CD4-positive, CD25-positive, alpha-beta regulatory T cell (primary cell): ENCODE measurements around the gene STAB1. TPM values are rescaled to one million over a fixed set of nuclear protein-coding genes. Genes with fewer than 3 reads are reported as not detected.
A peak's percentile ranks its signal among the peaks of the same experiment; 100 is the strongest.

ENCODE experiments used
- ATAC-seq, 2 donors: fragments of 150-1000 bp; cut with Tn5 transposase; one replicate each; pipeline ENCODE4 v1.10.0; 2021; ENCODE audit warnings: low read depth in 2 of 2, moderate number of reproducible peaks in 2 of 2, moderate library complexity in 1 of 2
- DNase-seq, 3 donors: peaks; one replicate each; pipeline versions ENCODE4 v3.0.0 to v3.0.0-alpha.2; 2012 to 2022; ENCODE audit warnings: mixed read lengths in 1 of 3
- H3K27ac ChIP-seq: one replicate; pipeline ENCODE4 v1.7.0; 2013; ENCODE audit warnings: mild to moderate bottlenecking, low read length; ENCODE audit not compliant: insufficient read depth, poor library complexity, severe bottlenecking
- H3K27me3 ChIP-seq: one replicate; pipeline ENCODE4 v1.7.0; 2013; ENCODE audit warnings: low read length; ENCODE audit not compliant: control insufficient read depth, insufficient read depth
- H3K36me3 ChIP-seq: one replicate; pipeline ENCODE4 v1.7.0; 2013; ENCODE audit warnings: mild to moderate bottlenecking, low read length, moderate library complexity; ENCODE audit not compliant: control insufficient read depth, insufficient read depth
- H3K4me1 ChIP-seq: 2 replicates; pipeline ENCODE4 v1.7.0; 2013; ENCODE audit warnings: mild to moderate bottlenecking, low read length; ENCODE audit not compliant: insufficient read depth, control insufficient read depth, poor library complexity, severe bottlenecking
- H3K4me3 ChIP-seq: one replicate; pipeline ENCODE4 v1.7.0; 2013; ENCODE audit warnings: low read depth, mild to moderate bottlenecking, low read length, moderate library complexity
- H3K9me3 ChIP-seq, 2 experiments: 1 replicate in 1 of 2; 2 replicates in 1 of 2; pipeline ENCODE4 v1.7.0; 2013; ENCODE audit warnings: low read length in 2 of 2, mild to moderate bottlenecking in 1 of 2, moderate library complexity in 1 of 2; ENCODE audit not compliant: control insufficient read depth in 2 of 2
- H3K27ac Mint-ChIP-seq, 3 donors: one replicate each; pipeline ENCODE4 v1.8.0; 2020 to 2022; ENCODE audit warnings: mild to moderate bottlenecking in 3 of 3, mixed read lengths in 3 of 3, moderate library complexity in 2 of 3
- H3K27me3 Mint-ChIP-seq: one replicate; pipeline ENCODE4 v1.8.0; 2022; ENCODE audit warnings: mild to moderate bottlenecking, mixed read lengths
- H3K36me3 Mint-ChIP-seq: one replicate; pipeline ENCODE4 v1.8.0; 2020; ENCODE audit warnings: mixed read lengths
- H3K4me1 Mint-ChIP-seq, 4 donors: one replicate each; pipeline ENCODE4 v1.8.0; 2020 to 2022; ENCODE audit warnings: mixed read lengths in 4 of 4, mild to moderate bottlenecking in 1 of 4
- H3K4me3 Mint-ChIP-seq, 4 donors: one replicate each; pipeline ENCODE4 v1.8.0; 2020 to 2022; ENCODE audit warnings: mild to moderate bottlenecking in 4 of 4, mixed read lengths in 4 of 4, moderate library complexity in 3 of 4
- H3K9me3 Mint-ChIP-seq, 7 donors: one replicate each; pipeline ENCODE4 v1.8.0; 2020 to 2022; ENCODE audit warnings: mixed read lengths in 7 of 7, mild to moderate bottlenecking in 3 of 7, moderate library complexity in 2 of 7
- polyA plus RNA-seq, 4 donors: library from polyadenylated mRNA; unstranded; fragments of 300-500 nt; fragmentation: Illumina TruSeq; gene quantifications; one replicate each; pipeline ENCODE4 v1.2.3, GENCODE V29; 2021
- total RNA-seq: library from RNA; stranded (reverse); gene quantifications from one replicate; pipeline ENCODE4 v1.2.3, GENCODE V29; 2022

Gene STAB1
- total and polyA plus RNA-seq, 5 donors from 2014 or later = 0.42 TPM; not detected in 4

DNA sequence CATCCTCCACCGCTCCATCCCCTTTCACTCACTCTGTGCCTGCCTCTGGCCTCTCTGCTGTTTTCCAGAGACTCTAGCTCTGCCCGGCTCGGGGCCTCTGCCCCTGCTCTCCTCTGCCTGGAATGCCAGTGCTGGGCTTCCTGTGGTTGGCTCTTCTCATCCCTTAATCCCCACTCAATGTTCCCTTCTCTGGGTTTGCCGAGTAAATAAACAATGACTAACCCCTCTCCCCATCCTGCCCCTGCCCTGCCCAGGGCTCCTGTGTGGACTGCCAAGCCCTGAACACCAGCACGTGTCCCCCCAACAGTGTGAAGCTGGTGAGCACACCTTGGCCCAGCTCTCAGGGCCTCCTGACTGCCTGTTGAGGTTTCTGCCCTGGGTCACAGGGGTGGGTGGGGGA lies 12.2 kb downstream of the STAB1 start:
- DNase-seq (no peak), ATAC-seq (no peak)
- no peaks in the 10 kb centered on the region for H3K4me1 Mint-ChIP-seq
- no peaks in the 10 kb centered on the region for H3K27me3 ChIP-seq
- no peaks in the 10 kb centered on the region for H3K4me1 ChIP-seq
- no peaks in the 10 kb centered on the region for H3K36me3 ChIP-seq
- no peak overlapping the region for H3K4me3 Mint-ChIP-seq
- H3K9me3 ChIP-seq = no peaks in the 10 kb centered on the region
- peak overlapping the region in 1 of 3 donors; percentile 93 for H3K27ac Mint-ChIP-seq
- no peaks in the 10 kb centered on the region for H3K36me3 Mint-ChIP-seq
- no peaks in the 10 kb centered on the region for H3K9me3 Mint-ChIP-seq
- H3K4me3 ChIP-seq = no peak overlapping the region
- H3K27me3 Mint-ChIP-seq = no peaks in the 10 kb centered on the region
- H3K27ac ChIP-seq = no peak overlapping the region

DNA sequence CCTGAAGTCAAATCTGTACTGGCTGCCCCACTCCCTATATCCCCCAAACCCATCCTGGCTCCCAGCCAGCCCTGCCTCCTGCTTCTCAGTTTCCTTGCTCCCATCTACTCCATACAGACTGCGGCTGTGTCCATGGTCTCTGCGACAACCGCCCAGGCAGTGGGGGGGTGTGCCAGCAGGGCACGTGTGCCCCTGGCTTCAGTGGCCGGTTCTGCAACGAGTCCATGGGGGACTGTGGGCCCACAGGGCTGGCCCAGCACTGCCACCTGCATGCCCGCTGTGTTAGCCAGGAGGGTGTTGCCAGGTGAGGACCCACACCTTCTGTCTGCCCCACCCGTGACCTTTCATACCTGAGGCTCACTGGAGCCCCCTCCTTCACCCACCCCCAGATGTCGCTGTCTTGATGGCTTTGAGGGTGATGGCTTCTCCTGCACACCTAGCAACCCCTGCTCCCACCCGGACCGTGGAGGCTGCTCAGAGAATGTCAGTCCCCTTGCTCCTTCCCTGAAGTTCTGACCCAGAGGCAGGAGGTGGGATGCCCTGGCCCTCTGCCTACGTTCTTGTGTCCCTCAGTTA lies 14.7 kb downstream of the STAB1 start:
- no peaks in the 10 kb centered on the region for H3K9me3 Mint-ChIP-seq
- H3K27me3 Mint-ChIP-seq = no peaks in the 10 kb centered on the region
- no peak overlapping the region for H3K4me3 Mint-ChIP-seq
- no peak overlapping the region for H3K4me3 ChIP-seq
- H3K4me1 Mint-ChIP-seq = no peaks in the 10 kb centered on the region
- no peak for DNase-seq
- H3K36me3 Mint-ChIP-seq = no peaks in the 10 kb centered on the region
- no peaks in the 10 kb centered on the region for H3K4me1 ChIP-seq
- no peaks in the 10 kb centered on the region for H3K36me3 ChIP-seq
- ATAC-seq = no peak
- H3K27me3 ChIP-seq = no peaks in the 10 kb centered on the region
- no peak overlapping the region for H3K27ac Mint-ChIP-seq
- H3K9me3 ChIP-seq = no peaks in the 10 kb centered on the region
- no peak overlapping the region for H3K27ac ChIP-seq

DNA sequence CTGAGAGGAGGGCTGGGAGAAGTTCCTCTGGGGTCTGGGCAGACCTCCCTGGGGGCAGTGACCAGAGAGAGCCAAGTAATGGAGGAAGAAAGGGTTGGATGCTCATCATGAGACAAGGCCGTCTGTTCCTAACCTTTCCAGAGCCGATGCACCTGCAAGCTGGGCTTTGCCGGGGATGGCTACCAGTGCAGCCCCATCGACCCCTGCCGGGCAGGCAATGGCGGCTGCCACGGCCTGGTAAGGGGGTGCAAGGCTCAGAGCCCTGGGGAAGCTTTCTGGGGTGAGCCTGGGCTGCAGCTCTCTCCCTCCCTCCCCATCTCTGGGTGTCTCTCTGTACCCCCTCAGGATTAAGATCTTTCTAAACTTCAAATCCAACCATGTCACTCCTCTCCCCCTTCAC lies 16.4 kb downstream of the STAB1 start:
- H3K27ac Mint-ChIP-seq = no peak overlapping the region
- no peak for ATAC-seq

DNA sequence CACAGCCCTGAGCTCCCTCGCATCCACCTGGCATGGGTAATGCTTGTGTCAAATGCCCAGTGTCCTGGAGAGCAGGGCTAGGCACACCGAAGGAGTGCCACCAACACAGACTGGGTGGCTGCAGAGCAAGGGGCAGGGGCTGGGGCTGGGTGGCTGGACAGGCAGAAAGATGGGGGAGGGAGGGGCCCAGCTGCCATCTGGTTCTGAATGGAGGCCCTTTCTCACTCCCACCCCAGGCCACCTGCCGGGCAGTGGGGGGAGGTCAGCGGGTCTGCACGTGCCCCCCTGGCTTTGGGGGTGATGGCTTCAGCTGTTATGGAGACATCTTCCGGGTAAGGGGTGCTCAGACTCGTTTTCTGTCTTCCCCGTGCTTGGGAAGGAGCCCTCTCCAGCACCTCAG lies 17.0 kb downstream of the STAB1 start:
- Mint-ChIP-seq H3K4me3 (no peak overlapping the region), H3K27ac (no peak overlapping the region), H3K36me3 (no peaks in the 10 kb centered on the region), H3K27me3 (no peaks in the 10 kb centered on the region), H3K9me3 (no peaks in the 10 kb centered on the region), H3K4me1 (no peaks in the 10 kb centered on the region)
- Histone ChIP-seq H3K27ac (no peak overlapping the region), H3K4me1 (no peaks in the 10 kb centered on the region), H3K4me3 (no peak overlapping the region), H3K27me3 (no peaks in the 10 kb centered on the region), H3K36me3 (no peaks in the 10 kb centered on the region), H3K9me3 (no peaks in the 10 kb centered on the region)
- DNase-seq (no peak), ATAC-seq (no peak)

More for the DNA sequence above, 16.4 kb downstream of the STAB1 start:
- Mint-ChIP-seq H3K4me1 (no peaks in the 10 kb centered on the region), H3K4me3 (no peak overlapping the region), H3K27me3 (no peaks in the 10 kb centered on the region), H3K9me3 (no peaks in the 10 kb centered on the region), H3K36me3 (no peaks in the 10 kb centered on the region)
- DNase-seq = no peak
- H3K27me3 ChIP-seq = no peaks in the 10 kb centered on the region
- H3K27ac ChIP-seq = no peak overlapping the region
- no peak overlapping the region for H3K4me3 ChIP-seq
- no peaks in the 10 kb centered on the region for H3K4me1 ChIP-seq
- no peaks in the 10 kb centered on the region for H3K36me3 ChIP-seq
- no peaks in the 10 kb centered on the region for H3K9me3 ChIP-seq

DNA sequence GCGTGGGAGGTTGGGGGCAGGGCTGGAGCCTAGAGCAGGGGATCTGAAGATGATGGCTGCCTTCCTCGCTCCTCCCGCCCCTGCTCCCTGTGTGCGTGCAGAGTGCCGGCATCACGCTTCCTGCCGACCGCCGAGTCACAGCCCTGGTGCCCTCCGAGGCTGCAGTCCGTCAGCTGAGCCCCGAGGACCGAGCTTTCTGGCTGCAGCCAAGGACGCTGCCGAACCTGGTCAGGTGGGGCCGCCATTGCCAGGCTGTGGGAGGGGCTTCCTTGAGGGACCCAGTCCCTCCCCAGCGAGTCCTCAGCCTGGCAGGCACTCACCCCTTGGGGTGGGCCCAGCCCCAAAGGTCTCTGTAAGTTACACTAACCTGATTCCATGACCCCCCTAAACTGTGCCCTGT lies 17.6 kb downstream of the STAB1 start:
- no peaks in the 10 kb centered on the region for H3K9me3 Mint-ChIP-seq
- Histone ChIP-seq H3K9me3 (no peaks in the 10 kb centered on the region), H3K27ac (no peak overlapping the region), H3K4me1 (no peaks in the 10 kb centered on the region), H3K36me3 (no peaks in the 10 kb centered on the region), H3K4me3 (no peak overlapping the region), H3K27me3 (no peaks in the 10 kb centered on the region)
- no peak overlapping the region for H3K27ac Mint-ChIP-seq
- no peak overlapping the region for H3K4me3 Mint-ChIP-seq
- H3K27me3 Mint-ChIP-seq = no peaks in the 10 kb centered on the region
- no peak for DNase-seq
- H3K36me3 Mint-ChIP-seq = no peaks in the 10 kb centered on the region
- H3K4me1 Mint-ChIP-seq = no peaks in the 10 kb centered on the region
- no peak for ATAC-seq

DNA sequence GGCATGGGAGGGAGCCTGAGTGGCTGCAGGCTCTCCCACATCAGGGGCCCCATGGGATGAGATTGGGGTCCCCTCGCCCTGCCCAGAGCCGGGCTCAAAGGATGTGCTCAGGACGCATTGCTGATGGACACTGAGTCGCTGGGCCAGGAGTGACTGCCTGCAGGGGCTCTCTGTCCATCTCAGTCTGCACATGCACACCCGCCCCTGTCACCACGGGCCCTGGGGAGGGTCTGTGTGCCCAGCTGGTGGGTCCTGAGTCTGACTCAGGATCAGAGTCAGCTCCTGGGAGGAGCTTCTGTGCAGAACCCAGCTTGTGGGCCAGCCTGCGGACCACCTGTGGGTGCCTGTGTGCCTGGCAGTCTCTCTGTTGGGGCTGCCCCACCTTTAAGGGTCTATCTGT lies 18.1 kb downstream of the STAB1 start:
- Mint-ChIP-seq H3K36me3 (no peaks in the 10 kb centered on the region), H3K9me3 (no peaks in the 10 kb centered on the region), H3K4me3 (no peak overlapping the region), H3K27ac (no peak overlapping the region), H3K27me3 (no peaks in the 10 kb centered on the region), H3K4me1 (no peaks in the 10 kb centered on the region)
- H3K27ac ChIP-seq = no peak overlapping the region
- no peak for ATAC-seq
- no peaks in the 10 kb centered on the region for H3K36me3 ChIP-seq
- no peak for DNase-seq
- no peaks in the 10 kb centered on the region for H3K4me1 ChIP-seq
- H3K9me3 ChIP-seq = no peaks in the 10 kb centered on the region
- H3K27me3 ChIP-seq = no peaks in the 10 kb centered on the region
- no peak overlapping the region for H3K4me3 ChIP-seq

DNA sequence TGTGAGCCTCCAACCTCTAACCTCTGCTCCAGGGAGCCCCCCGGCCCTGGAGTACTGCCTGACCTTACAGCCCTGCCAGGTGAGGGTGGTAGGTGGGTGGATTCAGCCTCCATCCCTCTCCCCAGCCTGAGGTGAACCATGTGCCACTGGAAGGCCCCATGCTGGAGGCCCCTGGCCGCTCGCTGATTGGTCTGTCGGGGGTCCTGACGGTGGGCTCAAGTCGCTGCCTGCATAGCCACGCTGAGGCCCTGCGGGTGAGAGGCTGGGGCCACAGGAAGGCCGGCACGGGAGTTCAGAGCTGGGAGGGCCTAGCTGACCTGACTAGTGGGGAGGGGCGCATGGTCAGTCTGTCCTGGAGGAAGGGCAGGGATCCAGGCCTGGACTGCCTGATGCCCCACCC lies 19.4 kb downstream of the STAB1 start:
- Histone ChIP-seq H3K27ac (no peak overlapping the region), H3K9me3 (no peaks in the 10 kb centered on the region), H3K27me3 (no peaks in the 10 kb centered on the region), H3K36me3 (no peaks in the 10 kb centered on the region), H3K4me3 (no peak overlapping the region), H3K4me1 (no peaks in the 10 kb centered on the region)
- DNase-seq (no peak), ATAC-seq (no peak)
- Mint-ChIP-seq H3K36me3 (no peaks in the 10 kb centered on the region), H3K9me3 (no peaks in the 10 kb centered on the region), H3K27ac (no peak overlapping the region), H3K4me3 (no peak overlapping the region), H3K27me3 (no peaks in the 10 kb centered on the region), H3K4me1 (no peaks in the 10 kb centered on the region)

DNA sequence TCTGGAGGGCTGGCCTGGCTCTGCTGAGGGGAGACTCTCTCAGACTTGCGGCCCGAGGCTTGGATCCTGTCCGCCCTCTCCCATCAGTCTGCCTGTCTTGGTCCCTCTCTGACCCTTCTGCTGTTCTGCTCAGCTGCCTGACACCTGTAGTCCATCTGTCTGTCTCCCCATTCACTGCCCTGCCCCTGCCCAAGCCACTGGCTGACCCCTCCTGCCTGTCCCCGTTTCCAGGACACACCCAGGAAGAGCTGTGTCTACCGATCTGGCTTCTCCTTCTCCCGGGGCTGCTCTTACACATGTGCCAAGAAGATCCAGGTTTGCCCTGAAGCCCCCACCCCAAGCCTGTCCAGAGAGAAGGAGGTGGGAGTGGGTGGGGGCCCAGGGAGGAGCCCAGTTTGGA lies 20.1 kb downstream of the STAB1 start:
- H3K4me1 Mint-ChIP-seq = no peaks in the 10 kb centered on the region
- Histone ChIP-seq H3K36me3 (no peaks in the 10 kb centered on the region), H3K4me3 (no peak overlapping the region), H3K27me3 (no peaks in the 10 kb centered on the region), H3K27ac (no peak overlapping the region), H3K9me3 (no peaks in the 10 kb centered on the region), H3K4me1 (no peaks in the 10 kb centered on the region)
- ATAC-seq (no peak), DNase-seq (no peak)
- H3K4me3 Mint-ChIP-seq = no peak overlapping the region
- H3K27me3 Mint-ChIP-seq = no peaks in the 10 kb centered on the region
- H3K9me3 Mint-ChIP-seq = no peaks in the 10 kb centered on the region
- no peaks in the 10 kb centered on the region for H3K36me3 Mint-ChIP-seq
- H3K27ac Mint-ChIP-seq = peak overlapping the region in 1 of 3 donors; percentile 67
